Measurements from ENCODE around the gene MRPL53.

GRCh38 chr2:74511104-74511989 lies 38.9 kb upstream of the MRPL53 start:
- TF ChIP-seq, protein P1, sequence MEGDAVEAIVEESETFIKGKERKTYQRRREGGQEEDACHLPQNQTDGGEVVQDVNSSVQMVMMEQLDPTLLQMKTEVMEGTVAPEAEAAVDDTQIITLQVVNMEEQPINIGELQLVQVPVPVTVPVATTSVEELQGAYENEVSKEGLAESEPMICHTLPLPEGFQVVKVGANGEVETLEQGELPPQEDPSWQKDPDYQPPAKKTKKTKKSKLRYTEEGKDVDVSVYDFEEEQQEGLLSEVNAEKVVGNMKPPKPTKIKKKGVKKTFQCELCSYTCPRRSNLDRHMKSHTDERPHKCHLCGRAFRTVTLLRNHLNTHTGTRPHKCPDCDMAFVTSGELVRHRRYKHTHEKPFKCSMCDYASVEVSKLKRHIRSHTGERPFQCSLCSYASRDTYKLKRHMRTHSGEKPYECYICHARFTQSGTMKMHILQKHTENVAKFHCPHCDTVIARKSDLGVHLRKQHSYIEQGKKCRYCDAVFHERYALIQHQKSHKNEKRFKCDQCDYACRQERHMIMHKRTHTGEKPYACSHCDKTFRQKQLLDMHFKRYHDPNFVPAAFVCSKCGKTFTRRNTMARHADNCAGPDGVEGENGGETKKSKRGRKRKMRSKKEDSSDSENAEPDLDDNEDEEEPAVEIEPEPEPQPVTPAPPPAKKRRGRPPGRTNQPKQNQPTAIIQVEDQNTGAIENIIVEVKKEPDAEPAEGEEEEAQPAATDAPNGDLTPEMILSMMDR (IDR thresholded peaks at IDR 0.05), result no peak
- TF ChIP-seq ZNF317 (CRISPR knock-in tag; IDR thresholded peaks at IDR 0.05; ENCODE audit: borderline replicate concordance, low read depth) (no peak), TEAD4 (CRISPR knock-in tag; IDR thresholded peaks at IDR 0.05) (no peak), FOXJ3 (CRISPR knock-in tag; IDR thresholded peaks at IDR 0.05; ENCODE audit: borderline replicate concordance) (no peak), TP53 (CRISPR knock-in tag; IDR thresholded peaks at IDR 0.05) (no peak)

Data from WTC11 (cell line).